HEK293 (cell line): ENCODE data around the gene CCDC78.

ENCODE experiments used
- ATF2 ChIP-seq: fragments of 450-650 bp; formaldehyde crosslinking; IDR thresholded peaks from 2 replicates; pipeline ENCODE4 v1.5.1; 2016; ENCODE audit warnings: missing biosample characterization, missing genetic modification characterization, low read depth
- GLIS1 ChIP-seq: fragments of 450-650 bp; formaldehyde crosslinking; IDR thresholded peaks from 2 replicates; pipeline ENCODE4 v1.5.1; 2016; ENCODE audit warnings: missing biosample characterization, missing genetic modification characterization
- PRDM1 ChIP-seq: fragments of 450-650 bp; formaldehyde crosslinking; IDR thresholded peaks from 2 replicates; pipeline ENCODE4; 2016; ENCODE audit warnings: missing biosample characterization, missing genetic modification characterization
- PRDM2 ChIP-seq: fragments of 450-650 bp; formaldehyde crosslinking; IDR thresholded peaks from 2 replicates; pipeline ENCODE4 v1.5.1; 2016; ENCODE audit warnings: missing biosample characterization, missing genetic modification characterization, borderline replicate concordance
- SP2 ChIP-seq: fragments of 450-650 bp; formaldehyde crosslinking; IDR thresholded peaks from 2 replicates; pipeline ENCODE4 v1.5.1; 2016; ENCODE audit warnings: missing biosample characterization, missing genetic modification characterization
- ZBTB10 ChIP-seq: fragments of 450-650 bp; formaldehyde crosslinking; IDR thresholded peaks from 2 replicates; pipeline ENCODE4 v1.5.1; 2016; ENCODE audit warnings: missing biosample characterization, missing genetic modification characterization
- ZIC2 ChIP-seq: fragments of 450-650 bp; formaldehyde crosslinking; IDR thresholded peaks from 2 replicates; pipeline ENCODE4 v1.5.1; 2016; ENCODE audit warnings: missing biosample characterization, missing genetic modification characterization
- ZNF132 ChIP-seq: fragments of 450-650 bp; formaldehyde crosslinking; IDR thresholded peaks from 2 replicates; pipeline ENCODE4 v1.5.1; 2017; ENCODE audit warnings: missing biosample characterization, missing genetic modification characterization, borderline replicate concordance
- ZNF148 ChIP-seq: fragments of 450-650 bp; formaldehyde crosslinking; IDR thresholded peaks from 2 replicates; pipeline ENCODE4 v1.5.0; 2017; ENCODE audit warnings: missing biosample characterization, missing genetic modification characterization, borderline replicate concordance
- ZNF248 ChIP-seq: fragments of 450-650 bp; formaldehyde crosslinking; IDR thresholded peaks from 2 replicates; pipeline ENCODE4 v1.5.1; 2017; ENCODE audit warnings: missing biosample characterization, missing genetic modification characterization
- ZNF266 ChIP-seq: fragments of 450-650 bp; formaldehyde crosslinking; IDR thresholded peaks from 2 replicates; pipeline ENCODE4 v1.5.1; 2016; ENCODE audit warnings: missing biosample characterization, missing genetic modification characterization, low read depth
- ZNF292 ChIP-seq: fragments of 450-650 bp; formaldehyde crosslinking; IDR thresholded peaks from 2 replicates; pipeline ENCODE4 v1.5.1; 2016; ENCODE audit warnings: low read depth, missing biosample characterization, missing genetic modification characterization, borderline replicate concordance
- ZNF416 ChIP-seq: fragments of 450-650 bp; formaldehyde crosslinking; IDR thresholded peaks from 2 replicates; pipeline ENCODE4 v1.5.1; 2016; ENCODE audit warnings: missing biosample characterization, missing genetic modification characterization
- ZNF561 ChIP-seq: fragments of 450-650 bp; IDR thresholded peaks from 2 replicates; pipeline ENCODE4 v1.5.1; 2018; ENCODE audit warnings: missing biosample characterization, missing genetic modification characterization, borderline replicate concordance
- ZNF600 ChIP-seq: fragments of 450-650 bp; formaldehyde crosslinking; IDR thresholded peaks from 2 replicates; pipeline ENCODE4 v1.5.1; 2016; ENCODE audit warnings: missing biosample characterization, missing genetic modification characterization
- ZNF621 ChIP-seq: fragments of 450-650 bp; formaldehyde crosslinking; IDR thresholded peaks from 2 replicates; pipeline ENCODE4 v1.5.1; 2017; ENCODE audit warnings: missing biosample characterization, missing genetic modification characterization
- ZNF654 ChIP-seq: fragments of 450-650 bp; formaldehyde crosslinking; IDR thresholded peaks from 2 replicates; pipeline ENCODE4 v1.5.1; 2016; ENCODE audit warnings: low read depth, missing biosample characterization, missing genetic modification characterization
- ZNF670 ChIP-seq: fragments of 450-650 bp; formaldehyde crosslinking; IDR thresholded peaks from 2 replicates; pipeline ENCODE4 v1.5.1; 2016; ENCODE audit warnings: missing biosample characterization, missing genetic modification characterization, low read depth
- ZNF692 ChIP-seq: fragments of 450-650 bp; formaldehyde crosslinking; IDR thresholded peaks from 2 replicates; pipeline ENCODE4 v1.5.1; 2016; ENCODE audit warnings: missing biosample characterization, missing genetic modification characterization
- ZNF776 ChIP-seq: fragments of 450-650 bp; formaldehyde crosslinking; IDR thresholded peaks from 2 replicates; pipeline ENCODE4 v1.5.0; 2017; ENCODE audit warnings: missing biosample characterization, missing genetic modification characterization, borderline replicate concordance
- ZNF777 ChIP-seq: fragments of 450-650 bp; formaldehyde crosslinking; IDR thresholded peaks from 2 replicates; pipeline ENCODE4 v1.5.1; 2017; ENCODE audit warnings: missing biosample characterization, missing genetic modification characterization, borderline replicate concordance
- ZNF843 ChIP-seq: fragments of 450-650 bp; formaldehyde crosslinking; IDR thresholded peaks from 2 replicates; pipeline ENCODE4 v1.5.1; 2016; ENCODE audit warnings: missing biosample characterization, missing genetic modification characterization
- ZSCAN4 ChIP-seq: fragments of 450-650 bp; formaldehyde crosslinking; IDR thresholded peaks from 2 replicates; pipeline ENCODE4 v1.5.1; 2017; ENCODE audit warnings: missing biosample characterization, missing genetic modification characterization

Gene CCDC78

GRCh38 chr16:714558-715476 lies 11.4 kb downstream of the CCDC78 start, which contains the start of gene METRN (continued):
- TF ChIP-seq ZBTB10 (tag by site-specific recombination) = no peak
- TF ChIP-seq ZNF266 (tag by site-specific recombination) = no peak
- TF ChIP-seq ZNF148 (tag by site-specific recombination) = no peak
- TF ChIP-seq ZNF777 (tag by site-specific recombination) = no peak
- TF ChIP-seq ZNF776 (tag by site-specific recombination) = no peak
- TF ChIP-seq ZIC2 (tag by site-specific recombination) = peak; percentile 41; the same call in 1 of the 2 replicates
- no peak for TF ChIP-seq PRDM1 (tag by site-specific recombination)
- TF ChIP-seq ZNF600 (tag by site-specific recombination) = peak; percentile 33; the same call in 1 of the 2 replicates
- no peak for TF ChIP-seq ZNF670 (tag by site-specific recombination)
- no peak for TF ChIP-seq ZNF843 (tag by site-specific recombination)
- no peak for TF ChIP-seq ATF2
- TF ChIP-seq GLIS1 (tag by site-specific recombination) = no peak
- TF ChIP-seq ZSCAN4 (tag by site-specific recombination) = no peak
- TF ChIP-seq ZNF416 = no peak
- TF ChIP-seq ZNF132 = no peak
- 0 out of 2 replicates have a peak, but pooled peaks have one; percentile 12 for TF ChIP-seq ZNF692 (tag by site-specific recombination)
- TF ChIP-seq ZNF248 (tag by site-specific recombination) = no peak
- TF ChIP-seq PRDM2 (tag by site-specific recombination) = no peak
- peak; percentile 64 for TF ChIP-seq SP2 (tag by site-specific recombination)
- peak; percentile 32; the same call in 1 of the 2 replicates for TF ChIP-seq ZNF561 (tag by site-specific recombination)
- TF ChIP-seq ZNF654 (tag by site-specific recombination) = no peak
- TF ChIP-seq ZNF621 = no peak
- TF ChIP-seq ZNF292 (tag by site-specific recombination) = no peak
